ENCODE data around the gene TTLL11.

TTLL11 gene

DNA sequence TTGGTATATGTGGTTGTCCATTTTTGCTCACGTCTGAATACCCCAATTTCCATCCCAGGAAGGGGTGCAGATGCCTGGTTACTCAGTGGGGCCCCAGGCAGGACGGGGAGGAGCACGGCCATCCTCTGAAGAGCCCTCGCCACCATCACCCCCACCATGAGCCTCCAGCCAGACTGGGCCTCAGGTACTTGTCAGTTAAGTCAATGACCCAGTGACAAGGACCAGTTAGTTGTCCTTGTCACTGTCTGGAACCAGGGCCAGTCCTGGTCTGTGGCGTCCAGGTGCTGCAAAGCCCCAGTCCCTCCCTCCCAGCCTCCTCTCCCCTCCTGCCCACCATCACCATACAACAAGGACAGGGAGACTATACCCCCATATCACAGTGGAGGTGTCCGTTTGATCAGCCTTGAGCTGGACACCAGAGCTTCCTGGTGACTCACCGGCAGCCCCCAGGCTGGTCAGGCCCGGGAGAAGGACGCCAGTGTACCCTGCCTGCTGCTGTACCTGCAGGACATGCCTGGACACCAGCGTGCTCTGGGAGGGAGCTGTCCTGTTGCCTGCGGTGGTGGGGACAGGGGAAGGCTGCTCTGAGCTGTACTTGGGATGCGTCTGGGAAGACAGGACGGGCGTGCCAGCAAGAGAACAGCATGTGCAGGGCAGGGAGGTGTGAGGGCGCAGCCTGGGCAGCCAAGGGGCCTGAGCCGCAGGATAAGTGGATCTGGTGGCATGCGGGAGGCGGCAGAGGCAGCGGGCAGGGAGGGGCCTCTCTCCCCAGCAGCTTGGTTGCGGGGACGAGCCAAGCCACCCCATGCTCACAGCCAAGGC, 32.6 kb upstream of the TTLL11 start:
- DNase-seq (ENCODE audit: low spot score), result peak; percentile 56
- peak overlapping the region; percentile 44 for H3K27ac ChIP-seq
- TF ChIP-seq, protein P1, sequence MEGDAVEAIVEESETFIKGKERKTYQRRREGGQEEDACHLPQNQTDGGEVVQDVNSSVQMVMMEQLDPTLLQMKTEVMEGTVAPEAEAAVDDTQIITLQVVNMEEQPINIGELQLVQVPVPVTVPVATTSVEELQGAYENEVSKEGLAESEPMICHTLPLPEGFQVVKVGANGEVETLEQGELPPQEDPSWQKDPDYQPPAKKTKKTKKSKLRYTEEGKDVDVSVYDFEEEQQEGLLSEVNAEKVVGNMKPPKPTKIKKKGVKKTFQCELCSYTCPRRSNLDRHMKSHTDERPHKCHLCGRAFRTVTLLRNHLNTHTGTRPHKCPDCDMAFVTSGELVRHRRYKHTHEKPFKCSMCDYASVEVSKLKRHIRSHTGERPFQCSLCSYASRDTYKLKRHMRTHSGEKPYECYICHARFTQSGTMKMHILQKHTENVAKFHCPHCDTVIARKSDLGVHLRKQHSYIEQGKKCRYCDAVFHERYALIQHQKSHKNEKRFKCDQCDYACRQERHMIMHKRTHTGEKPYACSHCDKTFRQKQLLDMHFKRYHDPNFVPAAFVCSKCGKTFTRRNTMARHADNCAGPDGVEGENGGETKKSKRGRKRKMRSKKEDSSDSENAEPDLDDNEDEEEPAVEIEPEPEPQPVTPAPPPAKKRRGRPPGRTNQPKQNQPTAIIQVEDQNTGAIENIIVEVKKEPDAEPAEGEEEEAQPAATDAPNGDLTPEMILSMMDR (conservative IDR thresholded peaks at IDR 0.05; ENCODE audit: low read depth), result no peak; the same call in 1 of the 2 replicates
- POLR2A ChIA-PET (ENCODE audit: low non-redundant PET), result interaction anchor here (0.7 kb wide), 1 partner anchor 215 kb away, joined by 3 read pairs; no protein-coding TSS in a partner anchor
- CTCF ChIA-PET, result interaction anchor here (0.6 to 10.5 kb wide), 17 partner anchors 8 to 730 kb away, joined by 3 to 99 read pairs (median 4); partner anchors contain the start of genes MRRF and RBM18

DNA sequence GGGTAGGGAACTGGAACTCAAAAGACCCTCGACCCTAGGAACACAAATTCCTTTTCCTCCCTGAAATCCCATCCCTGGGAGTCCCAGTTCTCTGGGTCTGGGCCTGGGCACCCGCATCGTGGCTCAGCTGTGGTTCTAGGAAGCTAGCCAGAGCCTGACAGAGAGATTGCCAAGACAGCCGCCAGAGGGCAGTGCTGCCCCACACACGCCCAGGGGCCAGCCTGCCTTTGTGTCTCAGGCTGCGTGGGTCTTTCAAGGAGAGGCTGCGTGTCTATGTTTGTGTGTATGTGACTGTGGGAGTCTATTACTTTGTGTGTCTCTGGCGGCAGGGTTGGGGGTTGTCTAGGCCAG, 32.0 kb upstream of the TTLL11 start:
- ChIA-PET POLR2A (ENCODE audit: low non-redundant PET) (no interaction called here), CTCF (interaction anchor here (0.5 to 10.5 kb wide), 25 partner anchors 9 to 688 kb away, joined by 3 to 99 read pairs (median 3); partner anchors contain the start of genes MRRF and RBM18)
- peak overlapping the region; percentile 44; the same call in 1 of the 2 replicates for H3K27ac ChIP-seq
- TF ChIP-seq, protein P1 (conservative IDR thresholded peaks at IDR 0.05; ENCODE audit: low read depth), result peak; percentile 100
- peak; percentile 96 for DNase-seq (ENCODE audit: low spot score)

DNA sequence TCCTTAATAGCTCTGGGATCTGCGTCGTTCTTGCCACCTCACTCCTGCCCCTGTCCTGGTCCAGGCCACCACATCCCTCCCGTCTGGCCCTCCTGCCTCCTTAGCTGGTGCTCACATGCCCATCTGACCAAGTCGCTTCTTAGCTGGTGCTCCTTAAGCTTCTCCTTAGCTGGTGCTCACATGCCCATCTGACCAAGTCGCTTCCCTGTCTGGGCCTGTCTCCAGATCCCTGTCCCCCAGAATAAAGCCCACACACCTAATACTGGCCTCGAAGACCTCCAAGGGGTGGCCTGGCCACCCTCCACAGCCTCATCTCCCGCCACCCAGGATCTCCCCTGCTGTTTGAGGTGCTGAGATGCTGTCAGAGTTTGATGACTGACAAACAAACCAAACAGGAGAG, 31.4 kb upstream of the TTLL11 start:
- H3K27ac ChIP-seq, result no peak overlapping the region
- CTCF ChIA-PET, result interaction anchor here (0.5 to 10.5 kb wide), 25 partner anchors 10 to 689 kb away, joined by 3 to 99 read pairs (median 3); partner anchors contain the start of genes MRRF and RBM18
- POLR2A ChIA-PET (ENCODE audit: low non-redundant PET), result no interaction called here
- no peak for DNase-seq (ENCODE audit: low spot score)
- TF ChIP-seq, protein P1 (conservative IDR thresholded peaks at IDR 0.05; ENCODE audit: low read depth), result no peak

DNA sequence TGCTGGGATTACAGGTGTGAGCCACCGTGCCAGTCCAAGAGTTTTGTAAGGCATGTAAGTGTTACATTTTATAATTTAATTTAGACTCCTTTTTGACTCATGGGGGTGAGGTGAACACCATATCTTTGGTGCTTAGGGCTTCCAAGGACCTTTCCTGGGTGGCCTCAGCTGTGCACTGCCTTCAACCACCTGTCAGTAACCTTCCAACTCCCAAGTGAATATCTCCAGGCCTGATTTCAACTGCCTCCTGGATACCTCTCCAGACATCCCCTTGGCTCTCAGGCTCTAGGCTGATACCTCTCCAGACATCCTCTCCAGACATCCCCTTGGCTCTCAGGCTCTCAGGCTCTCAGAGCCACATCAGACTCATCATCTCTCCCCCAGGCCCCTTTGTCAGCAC, 30.9 kb upstream of the TTLL11 start:
- DNase-seq (ENCODE audit: low spot score), result no peak
- POLR2A ChIA-PET (ENCODE audit: low non-redundant PET), result no interaction called here
- TF ChIP-seq, protein P1 (conservative IDR thresholded peaks at IDR 0.05; ENCODE audit: low read depth), result no peak
- H3K27ac ChIP-seq, result no peak overlapping the region
- CTCF ChIA-PET, result interaction anchor here (1.0 to 10.5 kb wide), 9 partner anchors 9 to 265 kb away, joined by 3 to 99 read pairs (median 4); no protein-coding TSS in a partner anchor

DNA sequence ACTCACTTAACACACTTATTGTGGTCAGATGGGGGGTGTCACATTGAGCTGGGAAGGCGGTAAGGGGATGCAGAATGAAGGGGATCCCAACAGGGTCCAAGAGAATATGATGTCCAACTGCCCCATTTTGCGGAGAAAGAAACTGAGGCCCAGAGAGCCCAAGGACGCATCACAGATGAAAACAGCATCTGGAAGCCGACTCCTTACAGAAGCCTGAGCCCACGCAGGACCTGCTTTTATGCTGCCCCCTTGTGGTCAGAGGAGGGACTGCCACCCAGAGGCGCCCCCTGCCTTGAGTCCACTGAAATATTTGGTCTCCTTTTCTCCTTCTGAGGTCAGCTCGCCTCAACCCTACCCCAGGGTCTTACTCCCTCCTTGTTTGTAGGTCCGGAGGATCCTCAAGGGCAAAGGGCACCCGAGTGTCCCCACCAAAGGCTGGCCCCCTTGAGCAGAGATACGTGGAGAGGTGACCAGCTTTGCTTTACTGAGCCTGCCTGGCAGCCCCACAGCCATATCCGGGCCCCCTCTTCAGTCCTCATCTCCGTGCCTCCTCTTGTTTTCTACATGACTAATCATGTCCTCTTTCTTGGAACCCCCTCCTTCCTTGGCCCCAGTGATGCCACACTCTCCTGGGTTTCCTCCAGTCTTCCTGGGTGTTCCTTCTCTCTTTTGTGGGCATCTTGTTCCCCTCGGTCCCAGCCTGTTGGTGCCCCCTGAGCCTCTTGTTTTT, 30.0 kb upstream of the TTLL11 start:
- peak; percentile 80 for DNase-seq (ENCODE audit: low spot score)
- POLR2A ChIA-PET (ENCODE audit: low non-redundant PET), result no interaction called here
- H3K27ac ChIP-seq, result no peak overlapping the region
- TF ChIP-seq, protein P1 (conservative IDR thresholded peaks at IDR 0.05; ENCODE audit: low read depth), result peak; percentile 99
- CTCF ChIA-PET, result interaction anchor here (0.6 to 10.5 kb wide), 19 partner anchors 9 to 577 kb away, joined by 3 to 99 read pairs (median 4); no protein-coding TSS in a partner anchor

DNA sequence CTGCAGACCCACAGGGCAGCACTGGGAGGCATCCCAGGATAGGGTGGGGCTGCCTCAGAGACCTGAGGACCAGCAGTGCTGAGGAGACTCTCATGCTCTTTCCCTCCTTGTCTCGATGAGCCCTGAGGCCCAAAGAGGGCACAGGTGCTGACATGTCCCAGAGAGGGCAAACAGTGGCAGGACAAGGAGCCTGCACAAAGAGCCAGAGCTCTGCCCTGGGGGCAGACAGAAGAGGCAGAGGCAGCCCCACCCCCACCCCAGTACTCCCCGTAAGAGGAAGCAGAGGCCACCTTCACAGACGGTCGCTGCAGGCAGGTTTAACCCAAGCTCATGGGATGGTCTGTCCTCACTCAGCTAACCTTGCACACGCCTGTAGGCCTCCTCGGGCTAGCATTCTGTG, 29.4 kb upstream of the TTLL11 start:
- no peak overlapping the region for H3K27ac ChIP-seq
- ChIA-PET POLR2A (ENCODE audit: low non-redundant PET) (no interaction called here), CTCF (interaction anchor here (0.6 to 10.5 kb wide), 16 partner anchors 10 to 705 kb away, joined by 3 to 99 read pairs (median 4); no protein-coding TSS in a partner anchor)
- TF ChIP-seq, protein P1 (conservative IDR thresholded peaks at IDR 0.05; ENCODE audit: low read depth), result no peak
- DNase-seq (ENCODE audit: low spot score), result peak; percentile 27

All from RWPE1 (cell line).